CMK (cell line): Measurements from ENCODE around the gene DCLK1.

Experiments
- DNase-seq: peaks from one replicate; pipeline ENCODE4 v3.0.0-alpha.2; 2010; ENCODE audit warnings: low read depth

Gene DCLK1

GRCh38 chr13:35744144-35744543, 387.0 kb downstream of the DCLK1 start:
- DNase-seq, result no peak

GRCh38 chr13:35743165-35743564, 388.0 kb downstream of the DCLK1 start:
- DNase-seq, result peak; percentile 49

- DNase-seq, result no peak
Measured at GRCh38 chr13:35741657-35742056, 389.5 kb downstream of the DCLK1 start.

- no peak for DNase-seq
Measured at GRCh38 chr13:35736876-35737275, 394.3 kb downstream of the DCLK1 start.

GRCh38 chr13:35733827-35734226, 397.4 kb downstream of the DCLK1 start:
- no peak for DNase-seq

- DNase-seq, result no peak
Measured at GRCh38 chr13:35732565-35732964, 398.6 kb downstream of the DCLK1 start.

- DNase-seq, result no peak
Measured at GRCh38 chr13:35731471-35731870, 399.7 kb downstream of the DCLK1 start.

GRCh38 chr13:35729926-35730627, 401.1 kb downstream of the DCLK1 start:
- DNase-seq, result no peak

- no peak for DNase-seq
Measured at GRCh38 chr13:35727881-35728280, 403.3 kb downstream of the DCLK1 start.

- DNase-seq, result no peak
Measured at GRCh38 chr13:35724446-35724845, 406.7 kb downstream of the DCLK1 start.

GRCh38 chr13:35723821-35724220, 407.4 kb downstream of the DCLK1 start:
- DNase-seq, result no peak

- no peak for DNase-seq
Measured at GRCh38 chr13:35723053-35723461, 408.1 kb downstream of the DCLK1 start.

GRCh38 chr13:35722458-35723052, 408.6 kb downstream of the DCLK1 start:
- DNase-seq, result peak; percentile 30

- DNase-seq, result no peak
Measured at GRCh38 chr13:35720690-35721554, 410.3 kb downstream of the DCLK1 start.

- DNase-seq, result no peak
Measured at GRCh38 chr13:35720290-35720689, 410.9 kb downstream of the DCLK1 start.
